Thymus (tissue), 11 donors: ENCODE measurements around the gene TMCO4. TPM values are rescaled to one million over a fixed set of nuclear protein-coding genes. Genes with fewer than 3 reads are reported as not detected.
"Not testable (repeated sequence)": the region's sequence is repeated elsewhere in the genome, so short reads cannot be mapped to it uniquely, and the experiment has no call there.

Experiments used
- DNase-seq, 9 donors: peaks; one replicate each; pipeline ENCODE4 v3.0.0-alpha.2; 2013; ENCODE audit warnings: low spot score in 9 of 9, low read depth in 6 of 9, missing footprints in 1 of 9
- H3K27ac ChIP-seq, 2 donors: one replicate each; pipeline ENCODE4 v1.5.1; 2013; ENCODE audit warnings: control low read depth in 1 of 2, low read depth in 1 of 2, low read length in 1 of 2, mild to moderate bottlenecking in 1 of 2, moderate library complexity in 1 of 2
- H3K27me3 ChIP-seq, 2 donors: one replicate each; pipeline ENCODE4 v1.5.1; 2013; ENCODE audit warnings: low read length in 1 of 2; ENCODE audit not compliant: control insufficient read depth in 2 of 2, insufficient read depth in 1 of 2
- H3K36me3 ChIP-seq, 2 donors: one replicate each; pipeline ENCODE4 v1.5.1; 2013; ENCODE audit warnings: low read length in 1 of 2, mild to moderate bottlenecking in 1 of 2, moderate library complexity in 1 of 2; ENCODE audit not compliant: control insufficient read depth in 2 of 2, insufficient read depth in 2 of 2
- H3K4me1 ChIP-seq, 2 donors: one replicate each; pipeline ENCODE4 v1.5.1; 2013; ENCODE audit warnings: low read length in 2 of 2; ENCODE audit not compliant: control insufficient read depth in 2 of 2, insufficient read depth in 2 of 2
- H3K4me3 ChIP-seq, 2 donors: one replicate each; pipeline ENCODE4 v1.5.1; 2013; ENCODE audit warnings: low read length in 2 of 2, control low read depth in 1 of 2, mild to moderate bottlenecking in 1 of 2
- H3K9me3 ChIP-seq, 2 donors: one replicate each; pipeline ENCODE4 v1.5.1; 2013; ENCODE audit warnings: low read length in 1 of 2, mild to moderate bottlenecking in 1 of 2; ENCODE audit not compliant: control insufficient read depth in 2 of 2, insufficient read depth in 1 of 2
- WGBS: extraction: QIAGEN DNeasy Blood & Tissue Kit; methylation state at CpG from one replicate; pipeline ENCODE4 v1.1.7; 2013; 5-methylcytosine and 5-hydroxymethylcytosine counted together
- polyA plus RNA-seq: library from polyadenylated mRNA; stranded (reverse); fragments of 200-250 nt; gene quantifications from one replicate; pipeline ENCODE4 v1.2.3, GENCODE V29; 2013
- total RNA-seq: library from RNA; stranded (reverse); fragments of 120-200 nt; gene quantifications from one replicate; pipeline ENCODE4 v1.2.4, GENCODE V29; 2013
- donor health status: healthy.

TMCO4 gene
- total and polyA plus RNA-seq, 2 donors, result 6.0 to 11.5 TPM

GRCh38 chr1:19640363-19641316 lies 159.1 kb downstream of the TMCO4 start:
- Histone ChIP-seq H3K36me3 (no peaks in the 10 kb centered on the region), H3K4me3 (no peak overlapping the region), H3K27ac (no peak overlapping the region), H3K4me1 (peaks cover 10 to 11% of the 10 kb centered on the region in 2 donors), H3K27me3 (peaks cover 32 to 51% of the 10 kb centered on the region in 2 donors), H3K9me3 (no peaks in the 10 kb centered on the region)
- DNase-seq, result no peak
- 69% methylated on average over 14 of the region's 14 CpGs for WGBS

GRCh38 chr1:19639999-19640362 lies 159.7 kb downstream of the TMCO4 start:
- Histone ChIP-seq H3K36me3 (no peaks in the 10 kb centered on the region), H3K27ac (no peak overlapping the region), H3K4me1 (peaks cover 10 to 11% of the 10 kb centered on the region in 2 donors), H3K27me3 (peaks cover 25 to 45% of the 10 kb centered on the region in 2 donors), H3K4me3 (no peak overlapping the region), H3K9me3 (no peaks in the 10 kb centered on the region)
- no peak for DNase-seq
- WGBS, result 92% methylated on average over 3 of the region's 3 CpGs

GRCh38 chr1:19639228-19639627 lies 160.5 kb downstream of the TMCO4 start:
- not testable (repeated sequence) for H3K9me3 ChIP-seq, DNase-seq, H3K36me3 ChIP-seq, H3K27ac ChIP-seq, H3K4me1 ChIP-seq, H3K4me3 ChIP-seq
- peaks cover 18 to 39% of the 10 kb centered on the region in 2 donors for H3K27me3 ChIP-seq
- WGBS, result 88% methylated on average over 10 of the region's 10 CpGs

- WGBS, result 86% methylated on average over 10 of the region's 10 CpGs
- no peak for DNase-seq
- Histone ChIP-seq H3K27me3 (peaks cover 3 to 26% of the 10 kb centered on the region in 2 donors), H3K4me1 (no peaks in the 10 kb centered on the region), H3K27ac (no peak overlapping the region), H3K36me3 (no peaks in the 10 kb centered on the region), H3K9me3 (no peaks in the 10 kb centered on the region), H3K4me3 (no peak overlapping the region)
These were observed 162.1 kb downstream of the TMCO4 start for GRCh38 chr1:19637606-19638005.

- not testable (repeated sequence) for DNase-seq, H3K9me3 ChIP-seq, H3K4me1 ChIP-seq, H3K27ac ChIP-seq, H3K36me3 ChIP-seq, H3K4me3 ChIP-seq
- 97% methylated on average over 10 of the region's 10 CpGs for WGBS
- peaks cover 3 to 18% of the 10 kb centered on the region in 2 donors for H3K27me3 ChIP-seq
These were observed 163.0 kb downstream of the TMCO4 start for GRCh38 chr1:19636749-19637148.

GRCh38 chr1:19636065-19636464 lies 163.7 kb downstream of the TMCO4 start:
- no peak overlapping the region for H3K4me3 ChIP-seq
- WGBS, result 97% methylated on average over 5 of the region's 5 CpGs
- no peaks in the 10 kb centered on the region for H3K4me1 ChIP-seq
- H3K27me3 ChIP-seq, result peaks cover 1 to 11% of the 10 kb centered on the region in 2 donors
- H3K27ac ChIP-seq, result no peak overlapping the region
- DNase-seq, result no peak
- no peaks in the 10 kb centered on the region for H3K9me3 ChIP-seq
- H3K36me3 ChIP-seq, result no peaks in the 10 kb centered on the region

GRCh38 chr1:19635646-19636045 lies 164.1 kb downstream of the TMCO4 start:
- Histone ChIP-seq H3K4me3 (no peak overlapping the region), H3K27me3 (peaks cover 0 to 7% of the 10 kb centered on the region in 2 donors), H3K27ac (no peak overlapping the region), H3K9me3 (no peaks in the 10 kb centered on the region), H3K4me1 (no peaks in the 10 kb centered on the region), H3K36me3 (no peaks in the 10 kb centered on the region)
- DNase-seq, result no peak
- WGBS, result 97% methylated on average over 4 of the region's 4 CpGs

- DNase-seq, H3K4me3 ChIP-seq, H3K27ac ChIP-seq, H3K9me3 ChIP-seq, H3K27me3 ChIP-seq, H3K4me1 ChIP-seq, H3K36me3 ChIP-seq: not testable (repeated sequence)
- 97% methylated on average over 9 of the region's 9 CpGs for WGBS
These were observed 164.7 kb downstream of the TMCO4 start for GRCh38 chr1:19635064-19635463.

- Histone ChIP-seq H3K4me3 (no peak overlapping the region), H3K9me3 (no peaks in the 10 kb centered on the region), H3K36me3 (peaks cover 3% of the 10 kb centered on the region in 2 donors), H3K27ac (no peak overlapping the region), H3K4me1 (no peaks in the 10 kb centered on the region), H3K27me3 (peaks cover 0 to 2% of the 10 kb centered on the region in 2 donors)
- DNase-seq, result no peak
- WGBS, result 95% methylated on average over 2 of the region's 2 CpGs
These were observed 166.6 kb downstream of the TMCO4 start for GRCh38 chr1:19633106-19633505.
